Stimulated activated CD4-positive, alpha-beta T cell treated with anti-CD3 and anti-CD28 coated beads, Interleukin-1b, Interleukin-23, amount 100 ng/mL, for 4 hours (primary cell): ENCODE measurements around the gene MRPL9.

ENCODE experiments used
- DNase-seq, 2 donors: peaks; one replicate each; pipeline ENCODE4 v3.0.0-alpha.2; 2020; ENCODE audit warnings: low read depth in 2 of 2

Gene MRPL9

GRCh38 chr1:151762941-151763921, at the start of gene MRPL9:
TSS of gene MRPL9 (minus strand) at chr1:151763496. CDS start at chr1:151763479, 17 bp downstream.
- peak; percentile 76 to 79 for DNase-seq

GRCh38 chr1:151811181-151811580, 47.9 kb upstream of the MRPL9 start:
- DNase-seq: no peak

GRCh38 chr1:151809985-151810556, 46.8 kb upstream of the MRPL9 start:
- DNase-seq: no peak

DNA sequence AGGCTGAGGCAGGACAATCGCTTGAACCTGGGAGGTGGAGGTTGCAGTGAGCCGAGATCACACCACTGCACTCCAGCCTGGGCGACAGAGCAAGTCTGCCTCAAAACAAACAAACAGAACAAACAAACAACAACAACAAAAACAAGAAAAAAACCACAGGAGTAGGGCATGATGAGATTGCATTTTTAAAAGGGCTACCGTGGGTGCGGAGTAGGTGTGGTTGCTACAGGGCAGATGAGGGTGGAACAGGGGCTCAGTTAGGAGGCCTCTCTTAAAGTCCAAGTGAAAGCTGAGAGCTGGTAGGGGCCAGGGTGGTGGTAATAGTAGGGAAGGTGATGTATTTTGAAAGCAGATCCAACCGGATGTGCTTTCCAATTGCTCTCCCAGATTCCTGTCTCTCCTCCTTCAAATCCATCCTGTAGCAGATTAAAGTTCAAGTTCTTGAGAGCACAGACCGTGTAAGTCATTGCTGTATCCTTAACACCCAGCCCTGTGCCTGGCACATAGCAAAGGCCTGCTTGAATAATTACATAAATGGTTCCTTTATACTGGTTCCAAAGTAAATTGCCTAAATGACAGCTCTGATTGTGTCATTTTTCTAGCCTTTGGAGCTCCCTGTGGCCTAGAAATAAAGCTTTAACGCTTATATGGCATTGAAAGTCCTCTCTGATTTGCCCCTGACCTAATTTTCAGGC, 46.1 kb upstream of the MRPL9 start:
- DNase-seq: no peak

GRCh38 chr1:151807766-151808165, 44.5 kb upstream of the MRPL9 start:
- no peak for DNase-seq

DNA sequence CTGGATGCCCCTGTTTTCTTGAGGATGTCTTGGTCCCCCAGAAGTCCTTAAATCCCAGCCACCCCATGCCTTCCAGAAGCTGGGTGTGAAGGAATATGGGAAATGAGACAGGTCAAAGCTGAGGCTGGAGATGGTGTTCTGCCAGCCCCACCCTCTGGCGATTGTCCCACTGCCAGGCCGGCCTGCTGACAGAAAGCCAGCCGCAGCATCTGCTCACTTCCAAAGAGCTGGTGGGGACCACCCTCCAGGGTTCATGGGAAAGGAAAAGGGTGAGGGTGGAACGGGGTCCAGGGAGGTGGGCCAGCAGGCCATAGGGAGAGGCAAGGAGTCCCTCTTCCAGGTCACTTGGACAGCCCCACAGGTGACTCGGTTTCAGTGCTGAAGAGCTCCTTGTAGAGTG, 43.8 kb upstream of the MRPL9 start:
- no peak for DNase-seq

- DNase-seq: no peak
These were observed 42.9 kb upstream of the MRPL9 start for GRCh38 chr1:151806170-151806569.

- no peak for DNase-seq
These were observed 41.9 kb upstream of the MRPL9 start, which contains the start of gene LINGO4 for GRCh38 chr1:151805066-151805820. TSS of gene LINGO4 (minus strand) at chr1:151805419. CDS start at chr1:151802704, 2,715 bp downstream.

GRCh38 chr1:151803915-151804314, 40.6 kb upstream of the MRPL9 start:
- no peak for DNase-seq

DNA sequence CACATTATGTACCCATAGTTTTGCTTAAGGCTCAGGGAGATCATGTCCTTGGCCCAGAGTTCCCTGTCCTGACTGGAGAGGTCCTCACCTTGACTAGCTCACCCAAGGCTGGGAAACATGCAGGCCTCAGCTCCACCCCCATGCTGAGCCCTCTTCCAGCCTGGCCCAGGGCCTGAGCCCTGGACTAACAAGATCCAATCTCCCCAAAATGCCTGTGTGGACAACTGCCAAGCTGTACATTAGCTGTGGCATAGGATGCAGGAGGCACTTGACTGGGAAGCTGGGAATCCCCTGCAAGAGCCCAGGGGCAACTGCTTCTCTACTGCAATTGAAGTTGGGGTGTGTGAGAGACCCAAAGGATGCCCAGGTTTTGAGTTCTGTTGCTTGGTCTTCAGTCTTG, 39.9 kb upstream of the MRPL9 start:
- no peak for DNase-seq

DNA sequence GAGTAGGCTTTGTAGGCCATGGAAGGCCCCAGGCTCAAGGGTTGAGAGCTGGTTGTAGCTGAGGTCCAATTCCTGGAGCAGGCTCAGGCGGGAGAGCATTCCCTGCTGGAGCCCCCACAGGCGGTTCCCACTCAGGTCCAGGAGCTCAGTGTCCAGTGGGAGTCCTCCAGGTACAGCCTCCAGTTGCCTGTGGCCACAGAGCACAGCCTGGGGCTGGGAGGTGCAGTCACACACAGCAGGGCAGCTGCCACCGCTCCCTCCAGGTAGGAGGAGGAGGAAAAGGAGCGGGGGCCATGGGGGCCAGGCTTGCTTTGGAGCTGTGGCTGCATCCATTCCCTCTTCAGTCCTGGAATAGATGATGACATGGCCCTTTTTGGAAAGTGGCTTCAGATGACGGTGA, 39.1 kb upstream of the MRPL9 start:
- DNase-seq: no peak

DNA sequence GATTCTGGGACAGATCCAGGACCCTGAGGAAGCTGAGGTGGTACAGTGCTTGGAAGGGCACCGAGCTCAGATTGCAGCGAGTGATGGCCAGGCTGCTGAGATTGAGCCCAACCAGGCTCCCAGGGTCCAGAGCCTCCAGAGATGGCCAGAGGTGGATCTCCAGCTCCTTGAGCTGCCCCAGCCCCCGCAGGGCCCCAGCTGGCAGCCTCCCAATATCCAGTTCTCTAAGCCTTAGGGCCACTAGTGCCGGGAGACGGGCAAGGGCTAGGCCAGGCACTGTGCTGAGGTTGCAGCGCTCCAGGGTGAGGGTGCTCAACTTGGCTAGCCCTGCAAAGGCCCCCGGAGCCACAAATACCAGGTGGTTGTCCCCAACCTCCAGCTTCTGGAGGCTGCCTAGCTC, 38.5 kb upstream of the MRPL9 start:
- no peak for DNase-seq

DNA sequence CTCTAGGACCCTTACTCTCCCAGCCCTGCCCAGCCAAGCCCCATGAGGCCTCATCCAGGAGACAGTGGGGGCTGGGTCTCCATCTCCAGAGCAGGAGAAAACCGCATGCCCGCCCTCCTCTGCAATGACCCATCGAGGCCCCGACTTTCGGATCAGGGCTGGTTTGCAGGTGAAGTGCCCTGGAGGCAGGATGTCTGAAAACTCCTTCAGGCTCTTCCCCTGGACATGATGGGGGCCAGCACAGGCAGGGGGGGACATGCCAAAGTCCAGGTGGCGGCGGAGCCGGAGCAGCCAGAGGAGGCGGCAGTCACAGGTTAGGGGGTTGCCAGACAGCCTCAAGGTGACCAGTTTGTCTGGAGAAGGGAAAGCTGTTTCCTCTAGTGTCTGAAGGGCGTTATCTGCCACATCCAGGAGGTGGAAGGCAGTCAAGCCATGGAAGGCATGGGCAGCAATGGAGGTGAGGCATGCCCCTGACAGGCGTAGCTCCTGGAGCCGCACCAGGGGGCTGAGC, 38.1 kb upstream of the MRPL9 start:
- no peak for DNase-seq

GRCh38 chr1:151800830-151801229, 37.5 kb upstream of the MRPL9 start:
- no peak for DNase-seq

DNA sequence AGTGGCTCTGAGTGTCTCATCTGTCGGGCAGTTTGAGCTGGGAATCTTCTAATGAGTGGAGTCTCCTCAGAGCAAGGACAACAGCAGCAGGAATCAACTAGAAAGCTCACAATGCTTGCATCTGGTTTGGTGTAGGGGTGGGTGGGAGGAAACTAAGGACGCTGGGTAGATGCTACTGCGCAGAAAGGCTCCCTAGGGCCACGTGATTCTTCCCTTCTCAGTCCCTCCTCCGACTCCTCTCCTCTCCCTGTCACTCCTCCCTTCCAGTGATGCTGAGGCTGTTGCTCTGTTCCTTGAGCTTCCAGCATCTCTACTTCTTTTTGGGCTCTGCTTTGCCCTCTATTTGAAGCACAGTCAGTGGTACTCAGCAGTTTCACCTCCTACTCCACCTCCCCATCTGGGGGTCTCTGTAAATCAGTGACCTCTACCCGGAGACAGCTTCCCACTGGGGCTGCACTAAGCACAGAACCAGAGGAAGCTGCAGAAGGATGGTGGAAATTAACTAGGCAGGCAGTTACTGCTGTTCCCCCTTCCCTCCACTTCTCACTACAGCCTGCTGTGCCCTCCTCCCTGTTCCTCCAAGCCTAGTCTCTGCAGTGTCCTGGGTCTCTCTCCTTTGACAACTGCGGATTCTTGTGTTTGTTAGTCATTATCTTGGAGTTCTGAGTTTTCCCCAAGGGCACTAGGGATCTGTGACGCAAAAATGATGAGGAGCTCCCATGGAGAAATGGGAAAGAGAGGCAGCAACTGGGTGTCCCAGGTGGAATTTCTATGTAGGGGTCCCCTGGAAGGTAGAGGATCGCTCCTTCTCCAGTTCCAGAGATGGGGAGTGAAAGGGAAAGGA, 36.1 kb upstream of the MRPL9 start:
- DNase-seq: no peak

- DNase-seq: no peak
These were observed 35.3 kb upstream of the MRPL9 start for GRCh38 chr1:151798571-151798970.

DNA sequence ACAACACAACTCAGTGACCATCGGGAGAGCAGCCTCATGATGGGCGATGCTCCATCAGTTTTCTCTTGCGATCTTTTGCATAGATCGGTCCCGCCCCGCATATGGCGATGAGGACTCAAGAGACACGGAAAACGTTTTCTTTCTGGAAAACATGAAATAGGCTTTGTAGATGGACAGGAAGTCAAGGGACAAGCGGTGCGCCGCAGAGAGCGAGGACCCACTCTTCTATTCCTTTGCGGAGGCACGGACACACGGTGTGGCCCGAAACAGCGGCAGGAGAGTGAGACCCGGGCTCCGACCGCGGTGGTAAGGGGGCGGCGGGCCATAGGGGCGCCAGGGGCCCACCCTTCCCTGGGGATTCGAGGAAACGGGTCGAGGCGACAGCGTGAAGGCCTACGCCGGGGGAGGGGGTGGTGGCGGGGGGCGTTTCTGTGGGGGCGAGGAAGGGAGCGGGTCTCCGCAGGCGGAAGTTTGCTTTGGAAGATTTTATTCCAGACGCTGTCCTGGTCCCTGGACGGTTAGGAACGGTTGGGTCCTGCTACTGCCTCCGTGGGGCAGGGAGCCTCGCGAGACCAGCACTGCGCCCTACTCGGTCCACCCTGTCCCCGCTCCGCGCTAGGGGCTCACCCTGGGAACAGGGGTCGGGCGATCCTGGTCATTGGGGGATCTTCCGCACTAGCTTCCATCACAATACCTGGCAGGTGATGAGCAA, 27.8 kb upstream of the MRPL9 start:
- DNase-seq: no peak

DNA sequence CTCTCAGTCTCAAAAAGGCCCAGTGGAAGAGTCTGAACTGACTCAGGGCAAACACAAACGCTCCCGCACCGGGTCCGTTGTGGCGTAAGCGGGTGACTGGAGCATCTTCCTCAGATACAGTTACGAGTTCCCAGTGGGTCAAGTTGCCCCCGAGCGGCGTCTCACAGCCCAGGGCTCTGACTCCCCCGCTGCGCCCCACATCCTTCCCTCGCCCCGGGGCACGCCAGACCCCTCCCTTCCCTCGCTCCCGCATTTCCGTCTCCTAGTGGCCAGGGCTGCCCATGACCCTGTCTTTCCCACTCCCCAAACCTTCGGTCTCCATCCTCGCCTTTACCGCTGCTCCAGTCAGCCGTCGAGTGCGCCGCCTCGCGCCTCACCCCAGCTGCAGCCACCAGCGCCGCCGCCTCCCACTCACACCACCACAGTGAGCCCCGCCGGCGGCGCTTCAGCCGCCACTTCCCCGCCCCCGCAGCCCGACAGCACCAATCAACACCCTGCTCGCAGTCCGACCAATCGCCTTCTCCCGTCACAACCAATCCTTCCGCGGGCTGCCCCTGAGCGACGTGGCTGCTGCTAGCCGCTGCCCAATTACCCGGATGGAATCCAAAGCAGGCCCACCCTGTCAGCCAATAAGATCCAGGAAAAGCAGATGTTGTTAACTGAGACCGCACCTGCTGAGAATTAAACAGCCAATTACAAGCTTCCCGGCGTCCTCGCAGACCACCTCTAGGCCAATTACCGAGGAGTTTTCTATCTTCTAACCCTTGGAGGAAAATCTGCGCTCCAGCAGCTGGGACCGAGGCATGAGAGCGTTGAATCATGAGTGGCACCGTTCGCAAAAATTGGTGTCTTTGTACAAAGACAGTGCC, 27.0 kb upstream of the MRPL9 start, which contains the start of gene TDRKH:
TSS of gene TDRKH (minus strand) at position 430 of the 869 bp plus-strand sequence. CDS start 7,478 bp downstream, outside the sequence.
- peak; percentile 98 to 99 for DNase-seq

DNA sequence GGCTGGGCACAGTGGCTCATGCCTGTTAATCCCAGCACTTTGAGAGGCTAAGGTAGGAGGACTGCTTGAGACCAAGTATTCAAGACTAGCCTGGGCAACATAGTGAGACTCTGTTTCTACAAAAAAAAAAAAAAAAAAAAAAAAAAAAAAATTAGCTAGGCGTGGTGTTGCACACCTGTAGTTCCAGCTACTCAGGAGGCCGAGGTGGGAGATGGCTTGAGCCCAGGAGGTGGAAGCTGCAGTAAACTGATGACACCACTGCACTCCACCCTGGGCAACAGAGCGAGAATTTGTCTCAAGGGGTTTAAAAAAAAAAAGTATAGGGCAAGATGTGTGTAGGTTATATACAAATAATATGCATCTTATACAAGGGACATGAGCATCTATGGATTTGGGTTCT, 24.4 kb upstream of the MRPL9 start:
- DNase-seq: no peak
